ENCODE measurements around the gene IQGAP2. TPM values are rescaled to one million over a fixed set of nuclear protein-coding genes. Genes with fewer than 3 reads are reported as not detected.

The IQGAP2 gene
- total RNA-seq, 2 experiments from 2014 or later, result 37.7 to 39.1 TPM

GRCh38 chr5:76471987-76472334 is 68.9 kb downstream of the IQGAP2 start:
- DNase-seq (no peak), ATAC-seq (no peak)
- ChIA-PET CTCF (interaction anchor here (1.1 to 1.5 kb wide), 3 partner anchors 57 to 69 kb away, joined by 3 to 4 read pairs (median 4); no protein-coding TSS in a partner anchor), POLR2A (interaction anchor here (3.0 kb wide), 1 partner anchor 68 kb away, joined by 12 read pairs; the partner anchor contains the start of gene IQGAP2)
- no peak for TF ChIP-seq CTCF (IDR thresholded peaks at IDR 0.05)
- peaks cover 17% of the 10 kb centered on the region for H3K36me3 Mint-ChIP-seq (ENCODE audit: low read depth)
- peak overlapping the region; percentile 87 for H3K27ac Mint-ChIP-seq
- H3K4me3 Mint-ChIP-seq, result no peak overlapping the region
- H3K27me3 Mint-ChIP-seq, result no peaks in the 10 kb centered on the region
- intact Hi-C loops (cut with micrococcal nuclease), result loop anchor here (2.0 kb wide), 2 partner anchors 67 to 71 kb away; no protein-coding TSS in a partner anchor
- peaks cover 79% of the 10 kb centered on the region for H3K4me1 Mint-ChIP-seq (ENCODE audit: low read depth)
- no peaks in the 10 kb centered on the region for H3K9me3 Mint-ChIP-seq

- intact Hi-C loops (cut with micrococcal nuclease), result loop anchor here (2.0 kb wide), 2 partner anchors 68 to 70 kb away; no protein-coding TSS in a partner anchor
- ATAC-seq (peak; percentile 28), DNase-seq (peak; percentile 27)
- ChIA-PET CTCF (interaction anchor here (1.1 to 1.5 kb wide), 4 partner anchors 56 to 70 kb away, joined by 3 to 4 read pairs (median 4); no protein-coding TSS in a partner anchor), POLR2A (interaction anchor here (0.7 to 3.0 kb wide), 3 partner anchors 69 to 95 kb away, joined by 3 to 12 read pairs (median 3); partner anchors contain the start of gene IQGAP2)
- Mint-ChIP-seq H3K9me3 (no peaks in the 10 kb centered on the region), H3K4me1 (ENCODE audit: low read depth) (peaks cover 77% of the 10 kb centered on the region), H3K27me3 (no peaks in the 10 kb centered on the region), H3K27ac (peak overlapping the region; percentile 87), H3K36me3 (ENCODE audit: low read depth) (peaks cover 17% of the 10 kb centered on the region), H3K4me3 (no peak overlapping the region)
- TF ChIP-seq CTCF (IDR thresholded peaks at IDR 0.05), result no peak
Observed at GRCh38 chr5:76472335-76473008, 69.4 kb downstream of the IQGAP2 start.

- H3K4me1 Mint-ChIP-seq (ENCODE audit: low read depth), result peaks cover 73% of the 10 kb centered on the region
- intact Hi-C loops (cut with micrococcal nuclease), result loop anchor here (2.0 kb wide), 2 partner anchors 68 to 70 kb away; no protein-coding TSS in a partner anchor
- H3K27ac Mint-ChIP-seq, result peak overlapping the region; percentile 87
- ChIA-PET CTCF (interaction anchor here (1.2 to 1.5 kb wide), 2 partner anchors 56 to 69 kb away, joined by 3 to 4 read pairs; no protein-coding TSS in a partner anchor), POLR2A (interaction anchor here (0.7 to 3.0 kb wide), 3 partner anchors 69 to 95 kb away, joined by 3 to 12 read pairs (median 3); partner anchors contain the start of gene IQGAP2)
- TF ChIP-seq CTCF (IDR thresholded peaks at IDR 0.05), result no peak
- no peak for ATAC-seq
- H3K36me3 Mint-ChIP-seq (ENCODE audit: low read depth), result peaks cover 14% of the 10 kb centered on the region
- H3K4me3 Mint-ChIP-seq, result no peak overlapping the region
- H3K27me3 Mint-ChIP-seq, result no peaks in the 10 kb centered on the region
- no peak for DNase-seq
- H3K9me3 Mint-ChIP-seq, result no peaks in the 10 kb centered on the region
Observed at GRCh38 chr5:76473009-76473336, 69.9 kb downstream of the IQGAP2 start.

- H3K27me3 Mint-ChIP-seq, result no peaks in the 10 kb centered on the region
- POLR2A ChIA-PET, result interaction anchor here (0.6 to 3.0 kb wide), 4 partner anchors 10 to 70 kb away, joined by 3 to 12 read pairs (median 4); partner anchors contain the start of gene IQGAP2
- intact Hi-C loops (cut with micrococcal nuclease), result loop anchor here (2.0 kb wide), 2 partner anchors 69 kb away; no protein-coding TSS in a partner anchor
Observed at GRCh38 chr5:76473661-76474060, 70.6 kb downstream of the IQGAP2 start.

More at GRCh38 chr5:76473661-76474060, 70.6 kb downstream of the IQGAP2 start:
- DNase-seq (peak; percentile 85), ATAC-seq (peak; percentile 89)
- H3K4me3 Mint-ChIP-seq, result peak overlapping the region; percentile 3
- H3K4me1 Mint-ChIP-seq (ENCODE audit: low read depth), result peaks cover 71% of the 10 kb centered on the region
- CTCF ChIA-PET, result interaction anchor here (0.9 to 1.5 kb wide), 4 partner anchors 36 to 70 kb away, joined by 3 to 4 read pairs (median 3); no protein-coding TSS in a partner anchor
- H3K36me3 Mint-ChIP-seq (ENCODE audit: low read depth), result peaks cover 14% of the 10 kb centered on the region
- no peaks in the 10 kb centered on the region for H3K9me3 Mint-ChIP-seq
- TF ChIP-seq CTCF (IDR thresholded peaks at IDR 0.05), result no peak
- peak overlapping the region; percentile 87 for H3K27ac Mint-ChIP-seq
